Measurements from ENCODE around the gene AGFG2.

DNA sequence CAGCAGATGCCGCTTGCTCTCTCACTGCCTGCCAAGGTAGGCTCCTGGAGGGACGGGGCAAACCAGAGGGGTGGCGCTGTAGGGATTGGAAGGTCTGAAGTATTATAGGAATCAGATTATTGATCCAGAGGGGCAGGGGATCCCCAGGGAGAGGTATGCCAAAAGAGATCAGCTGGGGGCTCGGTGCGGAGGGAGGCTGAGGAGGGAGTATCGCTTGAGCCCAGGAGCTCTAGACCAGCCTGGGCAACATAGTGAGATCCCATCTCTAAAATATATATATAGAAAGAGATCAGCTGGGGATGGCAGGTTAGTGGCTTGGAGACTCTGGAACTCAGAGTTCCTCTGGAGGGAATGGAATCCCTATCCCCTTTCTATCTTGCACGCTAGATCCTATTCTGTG lies 56.2 kb downstream of the AGFG2 start:
- TF ChIP-seq, protein P1, sequence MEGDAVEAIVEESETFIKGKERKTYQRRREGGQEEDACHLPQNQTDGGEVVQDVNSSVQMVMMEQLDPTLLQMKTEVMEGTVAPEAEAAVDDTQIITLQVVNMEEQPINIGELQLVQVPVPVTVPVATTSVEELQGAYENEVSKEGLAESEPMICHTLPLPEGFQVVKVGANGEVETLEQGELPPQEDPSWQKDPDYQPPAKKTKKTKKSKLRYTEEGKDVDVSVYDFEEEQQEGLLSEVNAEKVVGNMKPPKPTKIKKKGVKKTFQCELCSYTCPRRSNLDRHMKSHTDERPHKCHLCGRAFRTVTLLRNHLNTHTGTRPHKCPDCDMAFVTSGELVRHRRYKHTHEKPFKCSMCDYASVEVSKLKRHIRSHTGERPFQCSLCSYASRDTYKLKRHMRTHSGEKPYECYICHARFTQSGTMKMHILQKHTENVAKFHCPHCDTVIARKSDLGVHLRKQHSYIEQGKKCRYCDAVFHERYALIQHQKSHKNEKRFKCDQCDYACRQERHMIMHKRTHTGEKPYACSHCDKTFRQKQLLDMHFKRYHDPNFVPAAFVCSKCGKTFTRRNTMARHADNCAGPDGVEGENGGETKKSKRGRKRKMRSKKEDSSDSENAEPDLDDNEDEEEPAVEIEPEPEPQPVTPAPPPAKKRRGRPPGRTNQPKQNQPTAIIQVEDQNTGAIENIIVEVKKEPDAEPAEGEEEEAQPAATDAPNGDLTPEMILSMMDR (IDR thresholded peaks at IDR 0.05; ENCODE audit: low read depth, low read length, poor library complexity, severe bottlenecking), result no peak
- no peak for TF ChIP-seq EZH2phosphoT487 (IDR thresholded peaks at IDR 0.05; ENCODE audit: borderline replicate concordance, low read length)

All from DOHH2 (cell line).